GM12878 (cell line): ENCODE measurements around the gene KIAA1191. TPM values are rescaled to one million over a fixed set of nuclear protein-coding genes. Genes with fewer than 3 reads are reported as not detected.

ENCODE experiments used
- BCLAF1 ChIP-seq: fragments of 450-650 bp; IDR thresholded peaks from 2 replicates; pipeline ENCODE4 v1.6.1; 2017; ENCODE audit warnings: antibody characterized with exemption, mild to moderate bottlenecking, moderate library complexity
- CHD2 ChIP-seq: IDR thresholded peaks from 2 replicates; pipeline ENCODE4 v1.6.1; 2011; ENCODE audit warnings: low read depth, low read length, improper control_type of control experiment, borderline replicate concordance
- EGR1 ChIP-seq, 2 experiments: IDR thresholded peaks; 1 replicate in 1 of 2; 2 replicates in 1 of 2; pipeline ENCODE4 v1.6.1; 2011 to 2012; ENCODE audit warnings: low read depth in 2 of 2, low read length in 2 of 2, borderline replicate concordance in 1 of 2, mild to moderate bottlenecking in 1 of 2, moderate library complexity in 1 of 2
- FOXK2 ChIP-seq: fragments of 450-650 bp; IDR thresholded peaks from 2 replicates; pipeline ENCODE4 v1.6.1; 2017; ENCODE audit warnings: mild to moderate bottlenecking, moderate library complexity
- FOXM1 ChIP-seq: IDR thresholded peaks from 2 replicates; pipeline ENCODE4 v1.6.1; 2012; ENCODE audit warnings: low read depth, mild to moderate bottlenecking, inconsistent platforms, low read length, moderate library complexity
- MLLT1 ChIP-seq: fragments of 450-650 bp; IDR thresholded peaks from 2 replicates; pipeline ENCODE4 v1.6.1; 2016; ENCODE audit warnings: mild to moderate bottlenecking
- NFXL1 ChIP-seq: fragments of 450-650 bp; IDR thresholded peaks from 2 replicates; pipeline ENCODE4 v1.6.1; 2017; ENCODE audit warnings: antibody characterized with exemption, mild to moderate bottlenecking, borderline replicate concordance
- NR2C1 ChIP-seq: fragments of 450-650 bp; IDR thresholded peaks from 2 replicates; pipeline ENCODE4 v1.6.1; 2017; ENCODE audit warnings: antibody characterized with exemption, mild to moderate bottlenecking, moderate library complexity
- POLR2AphosphoS2 ChIP-seq: IDR thresholded peaks from 2 replicates; pipeline ENCODE4 v1.6.1; 2011; ENCODE audit warnings: low read depth, mild to moderate bottlenecking, low read length, improper control_type of control experiment, moderate library complexity
- SKIL ChIP-seq: fragments of 450-650 bp; IDR thresholded peaks from 2 replicates; pipeline ENCODE4 v1.6.1; 2017; ENCODE audit warnings: mild to moderate bottlenecking, low read depth, inconsistent platforms; ENCODE audit not compliant: poor library complexity, severe bottlenecking
- SREBF1 ChIP-seq: IDR thresholded peaks from 2 replicates; pipeline ENCODE4 v1.6.1; 2012; ENCODE audit warnings: mild to moderate bottlenecking, low read length
- polyA plus RNA-seq, 11 experiments: library from polyadenylated mRNA; depleted of rRNA in 4 of 11; unstranded in 6 of 11; stranded (reverse) in 5 of 11; fragments of >200 nt; fragmentation: Nextera tagmentation in 4 of 11; fragmentation: Illumina TruSeq in 1 of 11; extraction: Ambion mirVana in 4 of 11; extraction: Trizol in 1 of 11; gene quantifications; 1 replicate in 1 of 11; 2 replicates in 10 of 11; pipeline versions ENCODE4 v1.2.1 to v1.2.3, GENCODE V29; 2011 to 2016; ENCODE audit warnings: inconsistent platforms in 2 of 11, missing spikeins in 2 of 11, low read depth in 1 of 11
- total RNA-seq, 4 experiments: library from RNA; depleted of rRNA in 3 of 4; stranded (reverse); fragments of >200 nt in 3 of 4; fragmentation: Illumina TruSeq in 1 of 4; extraction: Trizol in 1 of 4; gene quantifications; 2 replicates each; pipeline versions ENCODE4 v1.2.1 to v1.2.3, GENCODE V29; 2013 to 2021
- TF ChIP-seq, protein P1 (sequence below): IDR thresholded peaks from 2 replicates; pipeline ENCODE4 v1.6.1; 2012; ENCODE audit warnings: low read length, inconsistent platforms

Gene KIAA1191
- total and polyA plus RNA-seq, 10 of the 15 experiments (the other 5 are each of a cell fraction or from before 2014, with no cell fraction given), result 14.9 to 58.2 (median 31.8) TPM

DNA sequence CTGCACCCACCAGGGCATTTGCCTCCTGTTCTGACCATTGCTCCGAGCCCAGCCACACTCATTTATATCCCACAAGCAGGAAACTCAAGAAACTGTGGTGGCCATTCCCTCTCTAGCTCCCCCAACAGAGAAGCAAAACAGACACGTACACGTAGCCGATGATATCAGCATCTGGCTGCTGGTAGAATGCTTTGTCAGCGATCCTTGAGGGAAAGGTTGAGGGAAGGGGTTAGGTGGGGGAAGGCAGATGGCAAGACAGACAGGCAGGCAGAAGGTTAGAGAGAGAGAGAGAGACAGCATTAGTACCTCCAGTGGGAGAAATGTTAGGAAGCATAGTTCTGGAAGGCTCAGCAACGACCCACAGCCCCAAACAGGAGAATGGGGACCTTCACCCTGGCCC is 34.8 kb upstream of the KIAA1191 start (continued):
- TF ChIP-seq NFXL1, result no peak
- no peak for TF ChIP-seq SREBF1
- no peak for TF ChIP-seq BCLAF1
- no peak for TF ChIP-seq SKIL
- no peak for TF ChIP-seq FOXM1
- TF ChIP-seq CHD2, result no peak
- TF ChIP-seq, protein P1, sequence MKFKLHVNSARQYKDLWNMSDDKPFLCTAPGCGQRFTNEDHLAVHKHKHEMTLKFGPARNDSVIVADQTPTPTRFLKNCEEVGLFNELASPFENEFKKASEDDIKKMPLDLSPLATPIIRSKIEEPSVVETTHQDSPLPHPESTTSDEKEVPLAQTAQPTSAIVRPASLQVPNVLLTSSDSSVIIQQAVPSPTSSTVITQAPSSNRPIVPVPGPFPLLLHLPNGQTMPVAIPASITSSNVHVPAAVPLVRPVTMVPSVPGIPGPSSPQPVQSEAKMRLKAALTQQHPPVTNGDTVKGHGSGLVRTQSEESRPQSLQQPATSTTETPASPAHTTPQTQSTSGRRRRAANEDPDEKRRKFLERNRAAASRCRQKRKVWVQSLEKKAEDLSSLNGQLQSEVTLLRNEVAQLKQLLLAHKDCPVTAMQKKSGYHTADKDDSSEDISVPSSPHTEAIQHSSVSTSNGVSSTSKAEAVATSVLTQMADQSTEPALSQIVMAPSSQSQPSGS, result no peak
- TF ChIP-seq NR2C1, result no peak
- TF ChIP-seq FOXK2, result no peak
- no peak for TF ChIP-seq EGR1 (IDR thresholded peaks at IDR 0.05; ENCODE audit: borderline replicate concordance in 1 of 2, low read depth in 2 of 2, low read length in 2 of 2)
- no peak for TF ChIP-seq POLR2AphosphoS2
- no peak for TF ChIP-seq MLLT1
